ENCODE results near the gene SULT6B1.

The SULT6B1 gene

DNA sequence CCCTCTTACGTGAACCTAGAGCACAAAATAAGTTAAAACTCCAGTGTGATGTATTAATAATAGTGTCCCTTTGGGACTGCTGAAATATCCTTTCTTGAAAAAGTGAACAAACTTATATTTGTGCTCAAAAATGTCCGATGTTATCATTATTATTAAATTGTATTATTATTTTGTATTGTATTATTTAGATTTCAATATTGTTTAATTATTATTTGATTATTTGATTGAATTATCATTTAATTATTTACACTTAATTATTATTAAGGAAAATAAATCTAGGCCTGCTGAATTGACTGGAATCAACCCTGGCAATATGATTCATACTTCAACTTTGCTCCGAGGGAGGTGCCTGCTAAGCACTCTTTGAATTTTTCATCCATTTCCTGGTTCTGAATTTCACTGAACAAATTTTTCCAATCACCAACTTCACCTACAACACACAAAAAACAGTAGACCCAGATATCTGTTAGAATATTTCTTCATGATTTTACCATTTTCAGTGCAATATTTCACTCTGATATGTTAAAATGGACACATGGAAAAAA lies 20.8 kb downstream of the SULT6B1 start:
- H3K27me3 ChIP-seq (replicated peaks; ENCODE audit: control insufficient read depth, insufficient read depth, low read length), result no peaks in the 10 kb centered on the region
- H3K4me1 ChIP-seq (ENCODE audit: control insufficient read depth, insufficient read depth, low read length), result peaks cover 3% of the 10 kb centered on the region
- no peak overlapping the region for H3K4me3 ChIP-seq (ENCODE audit: low read length)
- peak overlapping the region; percentile 67 for H3K9ac ChIP-seq (ENCODE audit: low read length)
- H3K9me3 ChIP-seq (ENCODE audit: control insufficient read depth, low read length), result peaks cover 10% of the 10 kb centered on the region
- DNase-seq (ENCODE audit: low read depth), result peak; percentile 6
- no peaks in the 10 kb centered on the region for H3K36me3 ChIP-seq (ENCODE audit: control insufficient read depth, insufficient read depth, low read length, severe bottlenecking)

DNA sequence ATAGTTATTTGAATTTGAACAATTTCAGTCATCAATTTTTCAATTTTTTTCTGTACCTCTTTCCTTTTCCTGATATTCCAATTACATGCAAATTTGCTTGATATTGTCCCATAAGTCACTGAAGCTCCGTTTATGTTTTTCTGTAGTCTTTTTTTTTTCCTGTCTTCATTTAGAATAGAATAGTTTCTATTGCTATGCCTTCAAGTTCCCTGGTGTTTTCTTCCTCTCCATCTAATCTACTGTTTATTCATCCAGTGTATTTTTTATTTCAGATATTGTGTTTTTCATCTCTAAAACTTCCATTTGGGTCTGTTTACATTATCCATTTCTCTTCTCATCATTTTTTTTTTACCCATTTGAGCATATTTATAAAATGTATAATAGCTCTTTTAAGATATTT lies 23.7 kb downstream of the SULT6B1 start:
- Histone ChIP-seq H3K9me3 (ENCODE audit: control insufficient read depth, low read length) (peaks cover 10% of the 10 kb centered on the region), H3K4me1 (ENCODE audit: control insufficient read depth, insufficient read depth, low read length) (peaks cover 3% of the 10 kb centered on the region), H3K36me3 (ENCODE audit: control insufficient read depth, insufficient read depth, low read length, severe bottlenecking) (no peaks in the 10 kb centered on the region), H3K4me3 (ENCODE audit: low read length) (no peak overlapping the region), H3K27me3 (replicated peaks; ENCODE audit: control insufficient read depth, insufficient read depth, low read length) (no peaks in the 10 kb centered on the region), H3K9ac (ENCODE audit: low read length) (no peak overlapping the region)
- DNase-seq (ENCODE audit: low read depth), result no peak

DNA sequence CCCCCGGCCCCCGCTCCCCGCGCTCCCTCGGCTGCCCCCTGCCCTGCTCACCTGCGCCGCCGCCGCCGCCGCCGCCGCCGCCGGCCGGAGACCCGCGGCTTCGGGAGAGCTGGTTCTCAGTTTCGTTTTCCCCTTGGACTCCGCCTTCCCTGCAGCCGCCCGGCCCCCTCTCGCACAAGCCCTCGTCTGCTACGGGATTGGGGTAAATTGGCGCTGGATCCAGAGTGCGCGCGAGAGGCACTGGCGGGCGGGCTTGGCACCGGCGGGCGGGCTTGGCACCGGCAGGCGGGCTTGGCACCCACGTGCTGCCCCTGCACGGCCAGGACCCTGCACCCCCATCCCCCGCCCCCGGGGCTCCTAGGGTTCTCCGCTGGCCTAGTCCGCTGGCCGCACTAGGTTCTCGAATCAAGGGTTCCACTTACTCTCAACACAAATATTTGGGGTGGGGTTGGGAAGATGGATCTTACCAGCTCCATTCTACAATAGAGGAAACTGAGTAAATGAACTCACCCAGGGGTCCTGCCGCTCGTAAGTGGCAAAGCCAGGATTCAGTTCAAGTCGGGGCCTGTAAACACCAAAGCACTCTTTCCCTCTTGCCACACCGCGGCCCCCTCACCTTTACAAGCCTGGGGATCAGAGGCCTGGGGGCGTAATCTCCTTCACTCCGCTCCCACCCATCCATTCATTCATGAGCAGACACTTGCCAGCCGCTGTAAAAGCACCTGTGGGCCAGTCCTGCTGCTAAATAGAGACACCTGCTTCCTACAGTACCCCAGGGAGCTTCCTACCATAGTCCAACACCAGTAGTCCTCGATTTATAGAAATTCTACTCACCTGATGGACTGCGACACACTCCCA lies 31.4 kb downstream of the SULT6B1 start, which contains the start of gene EIF2AK2:
Gene EIF2AK2 (minus strand): TSS at position 124 of the 858 bp plus-strand sequence. CDS start 9,174 bp downstream, outside the sequence.
- H3K4me1 ChIP-seq (ENCODE audit: control insufficient read depth, insufficient read depth, low read length), result peaks cover 14% of the 10 kb centered on the region
- H3K9ac ChIP-seq (ENCODE audit: low read length), result peak within 1 kb of the TSS; percentile 92
- no peaks in the 10 kb centered on the region for H3K27me3 ChIP-seq (replicated peaks; ENCODE audit: control insufficient read depth, insufficient read depth, low read length)
- peaks cover 5% of the 10 kb centered on the region for H3K36me3 ChIP-seq (ENCODE audit: control insufficient read depth, insufficient read depth, low read length, severe bottlenecking)
- H3K4me3 ChIP-seq (ENCODE audit: low read length), result peak within 1 kb of the TSS; percentile 85
- H3K9me3 ChIP-seq (ENCODE audit: control insufficient read depth, low read length), result no peaks in the 10 kb centered on the region
- peak; percentile 96 for DNase-seq (ENCODE audit: low read depth)

DNA sequence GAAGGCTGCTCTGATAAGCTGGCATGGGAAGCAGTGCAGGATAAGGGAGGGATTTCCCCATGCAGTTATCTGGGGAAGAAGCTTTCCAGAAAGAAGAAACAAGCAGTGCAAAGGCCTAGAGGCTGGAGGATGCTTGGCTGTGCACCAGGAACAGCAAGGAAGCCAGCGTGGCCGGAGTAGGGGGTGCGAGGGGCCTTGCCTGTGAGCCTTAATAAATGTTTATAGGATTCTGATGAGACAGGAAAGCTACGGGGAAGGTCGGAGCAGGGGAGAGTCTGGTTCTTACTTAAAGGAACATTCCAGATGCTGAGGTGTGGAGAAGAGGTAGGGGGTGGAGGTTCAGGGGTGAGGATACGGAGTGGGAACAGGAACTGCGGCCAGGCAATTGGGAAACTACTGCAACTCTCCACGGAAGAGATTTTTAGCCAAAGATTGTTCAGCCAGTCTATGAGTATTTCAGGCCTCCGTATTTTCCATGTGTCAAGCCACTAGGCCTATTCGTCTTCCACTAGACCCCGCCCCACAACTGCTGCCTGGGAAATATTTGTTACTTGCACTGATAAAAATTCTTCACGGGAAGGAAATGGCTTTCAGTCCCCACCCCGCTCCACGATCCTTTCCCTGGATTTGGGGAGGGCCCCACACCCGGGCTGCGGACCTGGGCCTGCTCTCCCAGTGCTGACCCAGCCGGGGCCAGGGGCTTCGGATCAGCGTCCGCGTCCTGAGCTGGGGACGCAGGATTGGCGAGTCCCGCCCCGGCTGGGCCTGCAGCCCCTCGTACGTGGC lies 32.2 kb downstream of the SULT6B1 start:
- peaks cover 14% of the 10 kb centered on the region for H3K4me1 ChIP-seq (ENCODE audit: control insufficient read depth, insufficient read depth, low read length)
- H3K36me3 ChIP-seq (ENCODE audit: control insufficient read depth, insufficient read depth, low read length, severe bottlenecking), result peaks cover 5% of the 10 kb centered on the region
- no peaks in the 10 kb centered on the region for H3K9me3 ChIP-seq (ENCODE audit: control insufficient read depth, low read length)
- DNase-seq (ENCODE audit: low read depth), result peak; percentile 62
- peak overlapping the region; percentile 85 for H3K4me3 ChIP-seq (ENCODE audit: low read length)
- H3K9ac ChIP-seq (ENCODE audit: low read length), result peak overlapping the region; percentile 92
- no peaks in the 10 kb centered on the region for H3K27me3 ChIP-seq (replicated peaks; ENCODE audit: control insufficient read depth, insufficient read depth, low read length)

DNA sequence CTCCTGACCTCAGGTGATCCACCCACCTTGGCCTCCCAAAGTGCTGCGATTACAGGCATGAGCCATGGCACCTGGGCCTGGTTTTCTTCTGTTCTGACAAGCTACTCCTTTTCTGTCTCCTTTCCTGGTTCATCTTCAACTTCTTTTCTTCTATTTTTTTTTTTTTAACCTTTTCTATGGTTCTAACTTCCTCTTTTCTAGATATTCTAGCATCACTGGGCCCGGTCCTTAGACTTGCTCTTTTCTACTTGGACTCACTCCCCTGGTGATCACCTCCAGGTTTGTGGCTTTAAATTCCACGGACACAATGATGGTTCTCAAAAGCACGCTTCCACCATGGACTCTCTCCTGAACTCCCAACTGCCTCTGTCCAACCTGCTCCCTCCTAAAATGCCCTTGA lies 33.7 kb downstream of the SULT6B1 start:
- DNase-seq (ENCODE audit: low read depth), result no peak

DNA sequence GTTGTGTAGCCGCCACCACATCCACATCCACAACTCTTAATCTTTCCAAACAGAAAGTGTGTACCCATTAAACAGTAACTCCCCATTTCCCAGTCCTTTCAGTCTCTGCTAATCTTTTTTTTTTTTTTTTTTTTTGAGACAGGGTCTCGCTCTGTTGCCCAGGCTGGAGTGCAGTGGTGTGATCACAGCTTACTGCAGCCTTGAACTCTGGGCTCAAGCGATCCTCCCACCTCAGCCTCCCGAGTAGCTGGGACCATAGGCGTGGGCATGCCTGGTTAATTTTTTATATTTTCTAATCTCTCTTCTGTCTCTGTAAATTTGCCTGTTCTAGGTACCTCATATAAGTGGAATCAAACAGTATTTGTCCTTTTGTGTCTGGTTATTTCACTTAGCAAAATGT lies 35.2 kb downstream of the SULT6B1 start:
- no peak overlapping the region for H3K9ac ChIP-seq (ENCODE audit: low read length)
- peaks cover 13% of the 10 kb centered on the region for H3K36me3 ChIP-seq (ENCODE audit: control insufficient read depth, insufficient read depth, low read length, severe bottlenecking)
- no peaks in the 10 kb centered on the region for H3K27me3 ChIP-seq (replicated peaks; ENCODE audit: control insufficient read depth, insufficient read depth, low read length)
- no peak for DNase-seq (ENCODE audit: low read depth)
- no peak overlapping the region for H3K4me3 ChIP-seq (ENCODE audit: low read length)
- peaks cover 20% of the 10 kb centered on the region for H3K4me1 ChIP-seq (ENCODE audit: control insufficient read depth, insufficient read depth, low read length)
- H3K9me3 ChIP-seq (ENCODE audit: control insufficient read depth, low read length), result no peaks in the 10 kb centered on the region

More for the DNA sequence above, 33.7 kb downstream of the SULT6B1 start:
- Histone ChIP-seq H3K4me3 (ENCODE audit: low read length) (no peak overlapping the region), H3K9ac (ENCODE audit: low read length) (no peak overlapping the region), H3K27me3 (replicated peaks; ENCODE audit: control insufficient read depth, insufficient read depth, low read length) (no peaks in the 10 kb centered on the region), H3K36me3 (ENCODE audit: control insufficient read depth, insufficient read depth, low read length, severe bottlenecking) (peaks cover 5% of the 10 kb centered on the region), H3K9me3 (ENCODE audit: control insufficient read depth, low read length) (no peaks in the 10 kb centered on the region), H3K4me1 (ENCODE audit: control insufficient read depth, insufficient read depth, low read length) (peaks cover 17% of the 10 kb centered on the region)

DNA sequence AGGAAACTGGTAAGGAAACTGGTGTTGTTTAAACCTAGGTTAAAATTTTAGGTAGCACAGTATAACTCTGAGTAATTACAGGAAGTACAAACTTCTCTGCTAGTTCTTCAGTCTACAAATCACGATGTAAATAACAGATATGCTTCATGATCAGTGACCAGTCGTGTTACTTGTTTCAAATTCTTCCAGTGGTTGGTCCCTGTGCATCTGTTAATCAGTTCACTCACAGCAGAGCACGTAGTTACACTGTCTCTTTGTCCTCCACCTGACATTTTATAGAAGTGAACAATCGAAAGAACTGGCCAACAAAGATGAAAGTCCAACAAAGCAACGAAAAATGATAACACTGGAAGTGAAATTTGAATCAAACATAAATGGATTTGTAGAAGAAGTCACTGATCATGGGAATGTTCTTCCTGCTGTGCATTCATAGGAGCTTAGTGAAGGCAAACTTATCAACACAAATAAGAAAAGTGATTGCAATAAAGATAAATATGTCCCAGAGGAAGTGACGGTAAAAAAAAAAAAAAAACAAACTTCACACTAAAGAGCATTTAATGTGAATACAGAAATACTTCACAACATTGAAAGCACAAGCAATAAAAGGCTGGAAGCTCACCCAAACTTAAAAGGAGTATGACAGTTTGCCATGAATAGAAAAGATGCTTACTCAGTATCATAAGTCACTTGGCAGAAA lies 38.7 kb downstream of the SULT6B1 start:
- no peaks in the 10 kb centered on the region for H3K9me3 ChIP-seq (ENCODE audit: control insufficient read depth, low read length)
- no peak overlapping the region for H3K9ac ChIP-seq (ENCODE audit: low read length)
- DNase-seq (ENCODE audit: low read depth), result no peak
- no peak overlapping the region for H3K4me3 ChIP-seq (ENCODE audit: low read length)
- peaks cover 36% of the 10 kb centered on the region for H3K36me3 ChIP-seq (ENCODE audit: control insufficient read depth, insufficient read depth, low read length, severe bottlenecking)
- H3K4me1 ChIP-seq (ENCODE audit: control insufficient read depth, insufficient read depth, low read length), result peaks cover 6% of the 10 kb centered on the region
- no peaks in the 10 kb centered on the region for H3K27me3 ChIP-seq (replicated peaks; ENCODE audit: control insufficient read depth, insufficient read depth, low read length)

DNA sequence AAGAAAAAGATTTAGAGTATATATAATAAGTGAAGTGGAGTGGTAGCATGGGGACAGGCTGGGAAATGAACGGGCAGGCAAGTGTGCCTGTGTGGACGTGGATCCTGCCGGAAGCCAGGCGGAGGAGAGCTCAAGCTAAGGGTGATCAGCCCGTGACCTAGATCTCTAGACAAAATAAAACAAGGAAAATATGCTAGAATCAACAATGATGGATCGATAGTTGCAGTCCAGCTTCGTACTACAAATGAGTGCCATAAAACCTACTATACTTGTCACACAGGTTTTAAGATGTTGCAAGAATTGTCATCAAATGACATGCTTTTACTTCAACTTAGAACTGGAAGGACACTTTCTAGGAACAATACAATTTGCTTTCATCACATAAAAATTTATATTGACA lies 40.1 kb downstream of the SULT6B1 start:
- H3K4me1 ChIP-seq (ENCODE audit: control insufficient read depth, insufficient read depth, low read length), result peaks cover 9% of the 10 kb centered on the region

DNA sequence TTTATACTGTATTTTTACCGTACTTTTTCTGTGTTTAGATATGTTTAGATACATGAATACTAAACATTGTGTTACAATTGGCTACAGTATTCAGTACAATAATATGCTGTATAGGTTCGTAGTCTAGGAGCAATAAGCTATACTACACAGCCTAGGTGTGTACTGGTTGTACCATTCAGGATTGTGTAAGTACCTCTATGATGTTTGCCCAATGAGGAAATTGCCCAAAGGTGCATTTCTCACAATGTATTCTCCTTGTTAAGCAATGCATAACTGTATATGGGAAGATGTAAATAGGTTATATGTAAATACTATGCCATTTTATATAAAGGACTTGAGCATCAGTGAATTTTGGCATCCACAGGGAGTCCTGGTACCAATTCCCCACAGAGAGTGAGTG lies 42.4 kb downstream of the SULT6B1 start:
- Histone ChIP-seq H3K36me3 (ENCODE audit: control insufficient read depth, insufficient read depth, low read length, severe bottlenecking) (peaks cover 47% of the 10 kb centered on the region), H3K27me3 (replicated peaks; ENCODE audit: control insufficient read depth, insufficient read depth, low read length) (no peaks in the 10 kb centered on the region), H3K4me1 (ENCODE audit: control insufficient read depth, insufficient read depth, low read length) (peaks cover 10% of the 10 kb centered on the region), H3K4me3 (ENCODE audit: low read length) (no peak overlapping the region), H3K9ac (ENCODE audit: low read length) (no peak overlapping the region), H3K9me3 (ENCODE audit: control insufficient read depth, low read length) (no peaks in the 10 kb centered on the region)
- no peak for DNase-seq (ENCODE audit: low read depth)

More for the DNA sequence above, 40.1 kb downstream of the SULT6B1 start:
- H3K27me3 ChIP-seq (replicated peaks; ENCODE audit: control insufficient read depth, insufficient read depth, low read length), result no peaks in the 10 kb centered on the region
- no peak for DNase-seq (ENCODE audit: low read depth)
- peaks cover 40% of the 10 kb centered on the region for H3K36me3 ChIP-seq (ENCODE audit: control insufficient read depth, insufficient read depth, low read length, severe bottlenecking)
- no peak overlapping the region for H3K4me3 ChIP-seq (ENCODE audit: low read length)
- no peaks in the 10 kb centered on the region for H3K9me3 ChIP-seq (ENCODE audit: control insufficient read depth, low read length)
- no peak overlapping the region for H3K9ac ChIP-seq (ENCODE audit: low read length)

DNA sequence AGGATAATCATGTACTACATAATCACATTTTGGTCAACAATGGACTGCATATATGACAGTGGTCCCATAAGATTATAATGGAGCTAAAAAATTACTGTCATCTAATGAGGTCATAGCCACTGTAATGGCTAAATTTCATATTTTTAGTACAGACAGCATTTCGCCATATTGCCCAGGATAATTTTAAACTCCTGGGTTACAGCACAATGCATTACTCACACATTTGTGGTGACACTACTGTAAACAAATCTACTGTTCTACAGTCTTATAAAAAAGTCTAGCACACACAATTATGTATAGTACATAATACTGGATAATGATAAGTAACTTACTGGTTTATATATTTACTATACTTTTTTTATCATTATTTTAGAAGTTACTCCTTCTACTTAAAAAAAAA lies 44.5 kb downstream of the SULT6B1 start:
- H3K9me3 ChIP-seq (ENCODE audit: control insufficient read depth, low read length), result no peaks in the 10 kb centered on the region
- no peak overlapping the region for H3K4me3 ChIP-seq (ENCODE audit: low read length)
- H3K27me3 ChIP-seq (replicated peaks; ENCODE audit: control insufficient read depth, insufficient read depth, low read length), result no peaks in the 10 kb centered on the region
- DNase-seq (ENCODE audit: low read depth), result peak; percentile 38
- H3K36me3 ChIP-seq (ENCODE audit: control insufficient read depth, insufficient read depth, low read length, severe bottlenecking), result peaks cover 46% of the 10 kb centered on the region
- peaks cover 15% of the 10 kb centered on the region for H3K4me1 ChIP-seq (ENCODE audit: control insufficient read depth, insufficient read depth, low read length)
- H3K9ac ChIP-seq (ENCODE audit: low read length), result no peak overlapping the region

Measured in adipocyte (in vitro differentiated cells).